Medulla oblongata (tissue), 1 donor: ENCODE data around the gene RNF217.
"Not testable (repeated sequence)": the region's sequence is repeated elsewhere in the genome, so short reads cannot be mapped to it uniquely, and the experiment has no call there.

Experiments used
- DNase-seq: peaks from one replicate; pipeline ENCODE4 v3.0.0-alpha.2; 2015; ENCODE audit errors: extremely low spot score

The RNF217 gene

GRCh38 chr6:124962639-124963415, 590 bp downstream of the RNF217 start:
- peak; percentile 60 for DNase-seq

- peak; percentile 62 for DNase-seq
Measured at GRCh38 chr6:124963416-124963785, 1.2 kb downstream of the RNF217 start.

- peak; percentile 66 for DNase-seq
Measured at GRCh38 chr6:124963831-124964763, 1.9 kb downstream of the RNF217 start.

GRCh38 chr6:124964764-124965105, 2.5 kb downstream of the RNF217 start:
- DNase-seq, result no peak

DNA sequence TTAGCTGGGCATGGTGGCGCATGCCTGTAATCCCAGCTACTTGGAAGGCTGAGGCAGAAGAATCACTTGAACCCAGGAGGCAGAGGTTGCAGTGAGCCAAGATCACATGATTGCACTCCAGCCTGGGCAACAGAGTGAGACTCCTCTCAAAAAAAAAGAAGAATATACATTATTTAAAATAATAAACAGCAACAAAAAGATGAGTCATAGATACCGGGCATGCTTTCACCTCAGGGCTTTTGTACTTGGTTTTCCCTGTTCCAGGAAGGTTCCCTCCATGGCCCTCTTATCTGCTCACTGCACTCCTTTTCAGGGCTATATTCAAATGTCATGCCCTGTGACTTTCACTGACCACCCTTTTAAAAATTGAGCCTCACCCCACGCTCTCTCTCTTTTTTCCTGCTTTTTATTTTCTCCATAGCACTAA, 3.2 kb downstream of the RNF217 start:
- DNase-seq, result not testable (repeated sequence)

- no peak for DNase-seq
Measured at GRCh38 chr6:124967444-124967843, 5.2 kb downstream of the RNF217 start.

GRCh38 chr6:124968401-124968800, 6.2 kb downstream of the RNF217 start:
- no peak for DNase-seq

DNA sequence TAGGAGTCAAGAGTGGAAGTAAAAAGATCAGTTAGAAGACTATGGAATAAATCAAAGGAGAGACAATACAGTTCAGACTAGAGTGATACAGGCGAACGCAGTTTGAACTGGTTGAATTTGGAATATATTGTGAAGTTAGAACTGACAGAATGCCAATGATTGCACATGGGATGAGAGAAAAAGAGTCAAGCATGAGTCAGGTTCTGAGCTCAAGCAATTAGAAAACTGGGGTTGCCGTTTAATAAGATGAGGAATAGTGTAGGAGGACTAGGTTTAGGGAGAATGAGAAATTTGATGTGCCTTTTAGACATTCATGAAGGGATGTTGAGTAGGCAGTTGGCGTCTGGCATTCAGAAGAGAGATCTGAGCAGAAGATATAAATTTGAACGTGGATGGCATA, 8.0 kb downstream of the RNF217 start:
- DNase-seq, result no peak

DNA sequence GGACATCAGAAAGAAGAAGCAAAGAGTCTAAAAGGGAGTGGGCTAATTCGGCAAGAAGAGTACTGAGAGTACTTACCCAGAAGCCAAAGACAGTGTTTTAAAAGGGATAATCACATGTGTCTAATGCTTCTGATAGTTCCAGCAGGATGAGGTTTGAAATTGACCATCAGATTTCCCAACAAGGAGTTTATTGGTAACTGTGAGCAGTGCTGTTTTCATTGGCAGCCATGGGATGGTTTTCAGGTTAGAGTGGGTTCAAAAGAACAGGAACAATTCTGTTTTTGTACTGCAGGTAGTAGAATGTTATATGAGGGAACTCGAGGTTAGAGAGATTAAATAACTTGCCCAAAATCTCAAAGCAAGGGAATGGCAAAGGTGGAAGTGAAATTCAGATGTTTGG, 8.5 kb downstream of the RNF217 start:
- DNase-seq, result no peak

DNA sequence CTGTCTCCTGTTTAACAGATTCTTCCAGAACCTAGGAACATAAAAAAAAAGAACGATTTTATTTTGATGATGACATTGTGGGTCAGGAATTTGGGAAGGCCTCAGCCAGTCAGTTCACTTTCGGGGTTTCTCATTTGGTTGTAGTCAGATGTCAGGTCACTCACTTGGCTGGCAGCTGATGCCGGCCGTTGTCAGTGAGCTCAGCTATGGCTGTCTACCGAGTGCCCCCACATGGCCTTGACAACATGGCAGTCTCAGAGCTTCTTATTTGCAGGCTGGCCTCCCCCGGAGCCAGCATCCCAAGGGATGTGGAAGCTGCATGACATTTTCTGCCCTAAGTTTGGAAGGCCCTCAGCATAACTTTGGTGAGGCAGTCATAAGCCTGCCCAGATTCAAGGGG, 11.5 kb downstream of the RNF217 start:
- DNase-seq, result no peak

GRCh38 chr6:124974771-124975377, 12.6 kb downstream of the RNF217 start:
- DNase-seq, result no peak

- no peak for DNase-seq
Measured at GRCh38 chr6:124977067-124977908, 15.1 kb downstream of the RNF217 start.

DNA sequence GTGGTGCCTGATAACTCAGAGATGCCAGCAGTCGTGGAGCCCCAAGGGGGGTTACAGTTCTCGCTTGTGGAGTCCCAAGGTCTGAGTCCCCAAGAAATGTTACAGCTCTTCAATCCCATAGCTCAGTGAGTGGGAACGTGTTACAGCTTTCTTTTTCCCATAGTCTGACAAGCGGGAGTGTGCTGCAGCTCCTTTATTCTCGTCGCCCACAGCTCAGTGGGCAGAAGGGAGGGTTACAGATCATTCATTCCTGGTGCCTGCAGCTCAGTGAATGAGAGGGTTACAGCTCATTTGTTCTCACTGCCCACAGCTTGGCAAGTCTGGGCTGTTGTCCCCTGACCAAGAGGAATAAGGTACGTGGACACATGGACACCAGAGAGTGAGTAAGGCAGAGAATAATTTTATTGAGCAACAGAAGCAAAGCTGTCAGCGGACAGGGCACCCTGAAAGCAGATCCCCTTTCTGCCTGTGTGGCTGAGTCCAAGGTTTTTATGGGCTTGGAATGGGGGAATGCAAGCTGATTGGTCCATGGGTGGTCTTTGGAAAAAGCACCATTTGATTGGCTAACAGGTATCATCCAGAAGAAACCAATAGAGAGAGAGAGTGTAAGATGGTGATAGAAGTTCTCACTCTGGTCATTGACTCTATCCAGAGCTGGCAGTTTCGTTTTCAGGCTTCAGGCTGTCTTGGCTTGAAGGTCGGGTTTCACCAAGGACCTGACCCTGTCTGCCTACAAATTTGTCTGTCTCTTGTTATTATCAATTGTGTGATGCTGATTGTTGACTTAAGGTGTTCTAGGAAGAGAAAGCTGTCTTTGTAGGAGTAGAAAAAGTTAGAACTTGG, 16.4 kb downstream of the RNF217 start:
- no peak for DNase-seq

DNA sequence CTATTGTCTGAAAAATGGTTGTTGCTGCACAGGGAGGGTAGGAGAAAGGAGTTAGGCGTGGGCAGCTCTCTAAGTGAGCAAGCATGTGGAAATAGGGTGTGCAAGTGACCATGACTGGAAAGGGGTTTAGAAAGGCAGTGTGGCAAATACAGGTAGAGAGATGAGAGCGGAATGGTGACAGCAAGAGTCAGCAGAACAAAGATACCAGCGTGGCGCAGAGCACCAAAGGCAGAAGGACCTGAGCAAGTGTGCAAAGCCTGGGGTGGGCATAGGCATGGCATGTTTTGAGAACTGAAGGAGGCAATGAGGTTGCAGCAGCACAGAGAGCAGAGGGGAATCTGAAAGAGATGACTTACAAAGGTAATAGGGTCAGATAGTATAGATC, 17.0 kb downstream of the RNF217 start:
- DNase-seq, result no peak

- no peak for DNase-seq
Measured at GRCh38 chr6:124982669-124983068, 20.4 kb downstream of the RNF217 start.

GRCh38 chr6:124983383-124984083, 21.3 kb downstream of the RNF217 start:
- DNase-seq, result no peak

DNA sequence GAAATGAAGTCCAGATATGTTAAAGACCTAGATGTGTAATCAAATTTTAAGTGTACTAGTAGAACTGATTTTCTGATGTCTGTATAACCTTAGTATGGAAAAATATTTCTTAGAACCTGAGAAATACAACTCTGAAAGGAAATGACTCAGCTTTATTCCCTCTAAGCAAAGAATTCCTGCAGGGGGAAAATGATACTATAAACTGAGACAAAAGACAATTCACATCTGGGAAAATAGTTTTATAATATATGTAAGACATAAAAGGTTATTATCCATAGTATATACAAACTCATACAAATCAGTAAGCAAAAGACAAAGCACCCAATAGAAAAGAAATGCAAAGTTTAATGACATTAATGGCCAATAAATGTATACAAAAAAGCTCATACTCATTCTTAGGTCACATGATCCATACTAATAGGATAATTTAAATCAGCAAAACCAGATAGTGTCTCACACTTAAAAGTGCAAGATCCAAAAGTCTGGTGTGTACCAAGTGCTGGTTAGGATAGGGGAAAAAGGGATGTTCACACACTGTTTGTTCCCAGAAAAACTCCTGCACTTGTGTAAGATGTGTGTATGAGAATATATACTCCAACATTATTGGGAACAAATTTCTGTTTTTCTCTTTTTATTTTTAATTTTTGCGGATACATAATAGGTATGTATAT, 22.6 kb downstream of the RNF217 start:
- DNase-seq, result no peak

DNA sequence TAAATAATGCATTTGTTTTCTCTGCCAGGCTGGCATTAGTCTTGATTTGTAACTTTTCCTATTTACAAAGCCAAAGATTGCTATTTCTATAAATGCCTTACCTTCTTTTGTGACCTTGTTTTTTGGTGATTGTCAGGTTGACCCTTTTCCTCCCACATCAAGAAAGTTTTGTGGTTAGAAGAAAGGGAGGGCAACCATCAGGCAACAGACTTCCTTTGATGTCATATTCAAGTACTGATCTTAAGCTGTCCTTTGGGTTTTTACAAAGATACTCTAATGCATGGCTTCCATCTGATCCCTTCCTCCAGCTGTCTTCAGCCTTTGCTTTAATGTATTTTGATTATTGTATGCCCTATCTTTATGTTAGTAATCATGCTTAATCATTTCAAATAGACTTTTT, 23.9 kb downstream of the RNF217 start:
- no peak for DNase-seq

- no peak for DNase-seq
Measured at GRCh38 chr6:124987291-124987690, 25.1 kb downstream of the RNF217 start.
